Tibial nerve (tissue), 4 donors: ENCODE data around the gene PRAMEF20.
"Not testable (repeated sequence)": the region's sequence is repeated elsewhere in the genome, so short reads cannot be mapped to it uniquely, and the experiment has no call there.

Experiments
- CTCF ChIP-seq, 5 experiments: fragments of 200-600 bp in 3 of 5; fragments of 450-650 bp in 2 of 5; sonication (generic) in 3 of 5; IDR thresholded peaks; one replicate each; pipeline ENCODE4 v1.5.1; 2016 to 2019; ENCODE audit warnings: antibody characterized with exemption in 5 of 5, mild to moderate bottlenecking in 3 of 5, moderate library complexity in 2 of 5
- EP300 ChIP-seq, 2 donors: sonication (generic); formaldehyde crosslinking; IDR thresholded peaks; one replicate each; pipeline ENCODE4 v1.6.1; 2017; ENCODE audit warnings: antibody characterized with exemption in 2 of 2, mild to moderate bottlenecking in 1 of 2
- POLR2A ChIP-seq, 2 donors: fragments of 450-650 bp; IDR thresholded peaks; one replicate each; pipeline ENCODE4 v1.6.1; 2017; ENCODE audit warnings: antibody characterized with exemption in 2 of 2, mild to moderate bottlenecking in 2 of 2, moderate library complexity in 2 of 2

DNA sequence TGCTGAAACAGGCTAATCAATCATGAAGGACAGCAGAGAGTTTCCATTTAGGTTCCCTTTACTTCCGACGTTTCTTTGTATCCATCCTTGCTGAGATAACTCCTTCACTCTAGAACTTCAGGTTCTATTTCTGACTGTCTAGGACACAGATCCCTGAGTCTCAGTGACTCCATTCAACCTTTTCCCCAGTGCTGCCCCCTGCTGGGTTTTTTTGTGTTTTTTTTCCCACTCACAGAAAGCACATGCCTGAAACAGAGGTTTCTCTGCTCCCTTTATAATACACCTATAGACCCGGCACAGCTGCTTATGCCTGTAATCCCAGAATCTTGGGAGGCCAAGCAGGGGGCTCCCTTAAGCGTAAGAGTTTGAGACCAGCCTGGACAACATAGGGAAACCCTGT, 41.7 kb upstream of the PRAMEF20 start:
- TF ChIP-seq CTCF, POLR2A, EP300 (IDR thresholded peaks at IDR 0.05): not testable (repeated sequence)
